ENCODE measurements around the gene SHH. TPM values are rescaled to one million over a fixed set of nuclear protein-coding genes. Genes with fewer than 3 reads are reported as not detected.

Gene SHH
- polyA plus RNA-seq, 3 donors, result not detected

- no peaks in the 10 kb centered on the region for H3K36me3 ChIP-seq (replicated peaks in 1 of 2; ENCODE audit: control insufficient read depth in 1 of 2, insufficient read depth in 2 of 2, low read length in 2 of 2)
- H3K9ac ChIP-seq (ENCODE audit: insufficient read depth, low read length, poor library complexity, severe bottlenecking), result no peak overlapping the region
- WGBS (ENCODE audit: insufficient coverage), result 90% methylated on average over 11 of the region's 11 CpGs
- H3K36me3 Mint-ChIP-seq, result peaks cover 0 to under 1% of the 10 kb centered on the region in 2 donors
- no peaks in the 10 kb centered on the region for H4K20me1 ChIP-seq (ENCODE audit: insufficient read depth, low read length)
- no peaks in the 10 kb centered on the region for H3K9me3 ChIP-seq (replicated peaks in 1 of 2; ENCODE audit: control insufficient read depth in 1 of 2, insufficient read depth in 1 of 2, low read length in 2 of 2)
- no peak overlapping the region for H3K4me3 ChIP-seq (replicated peaks in 1 of 3; ENCODE audit: low read depth in 2 of 3, low read length in 3 of 3)
- peaks cover 0 to 14% of the 10 kb centered on the region in 2 donors for H3K27me3 ChIP-seq (ENCODE audit: control insufficient read depth in 2 of 2, insufficient read depth in 2 of 2, low read length in 2 of 2)
- peaks cover under 1 to 3% of the 10 kb centered on the region in 2 donors for H3K4me1 ChIP-seq (ENCODE audit: control insufficient read depth in 1 of 2, insufficient read depth in 2 of 2, low read length in 2 of 2)
- TF ChIP-seq CTCF (IDR thresholded peaks at IDR 0.05), result no peak
- H3K27me3 Mint-ChIP-seq (ENCODE audit: low read depth in 3 of 3), result peaks cover 7 to 42% (median 16%) of the 10 kb centered on the region in 3 donors
- H3K4me3 Mint-ChIP-seq, result no peak overlapping the region
- intact Hi-C loops (cut with micrococcal nuclease), result loop anchor here (10.0 kb wide), 4 partner anchors 682 to 1462 kb away; no protein-coding TSS in a partner anchor
- no peak overlapping the region for H2AFZ ChIP-seq (ENCODE audit: insufficient read depth, low read depth, low read length, poor library complexity, severe bottlenecking)
- no peaks in the 10 kb centered on the region for H3K79me2 ChIP-seq (ENCODE audit: insufficient read depth, low read length)
- H3K9me3 Mint-ChIP-seq, result peaks cover 0 to 7% (median 0%) of the 10 kb centered on the region in 7 donors
- no peak overlapping the region for H3K4me2 ChIP-seq (replicated peaks; ENCODE audit: extremely low read depth, low read length, poor library complexity, severe bottlenecking)
- H3K27ac Mint-ChIP-seq, result no peak overlapping the region
- no peak overlapping the region for H3K27ac ChIP-seq (ENCODE audit: low read depth in 1 of 2, low read length in 2 of 2)
- no peaks in the 10 kb centered on the region for H3K4me1 Mint-ChIP-seq
- DNase-seq, result no peak
Measured at GRCh38 chr7:155792999-155793560, 19.2 kb downstream of the SHH start.

- Mint-ChIP-seq H3K27ac (no peak overlapping the region), H3K9me3 (peaks cover 0 to 7% (median 0%) of the 10 kb centered on the region in 7 donors), H3K4me3 (no peak overlapping the region), H3K4me1 (peaks cover 4% of the 10 kb centered on the region), H3K36me3 (peaks cover 4 to 6% of the 10 kb centered on the region in 2 donors), H3K27me3 (ENCODE audit: low read depth in 3 of 3) (peaks cover 13 to 46% (median 21%) of the 10 kb centered on the region in 3 donors)
- Histone ChIP-seq H3K4me1 (ENCODE audit: control insufficient read depth in 1 of 2, insufficient read depth in 2 of 2, low read length in 2 of 2) (peaks cover 3 to 6% of the 10 kb centered on the region in 2 donors), H4K20me1 (ENCODE audit: insufficient read depth, low read length) (no peaks in the 10 kb centered on the region), H3K9me3 (replicated peaks in 1 of 2; ENCODE audit: control insufficient read depth in 1 of 2, insufficient read depth in 1 of 2, low read length in 2 of 2) (no peaks in the 10 kb centered on the region), H3K4me2 (replicated peaks; ENCODE audit: extremely low read depth, low read length, poor library complexity, severe bottlenecking) (no peak overlapping the region), H3K36me3 (replicated peaks in 1 of 2; ENCODE audit: control insufficient read depth in 1 of 2, insufficient read depth in 2 of 2, low read length in 2 of 2) (no peaks in the 10 kb centered on the region), H3K9ac (ENCODE audit: insufficient read depth, low read length, poor library complexity, severe bottlenecking) (no peak overlapping the region), H3K4me3 (replicated peaks in 1 of 3; ENCODE audit: low read depth in 2 of 3, low read length in 3 of 3) (no peak overlapping the region), H3K27ac (ENCODE audit: low read depth in 1 of 2, low read length in 2 of 2) (no peak overlapping the region), H2AFZ (ENCODE audit: insufficient read depth, low read depth, low read length, poor library complexity, severe bottlenecking) (no peak overlapping the region), H3K27me3 (ENCODE audit: control insufficient read depth in 2 of 2, insufficient read depth in 2 of 2, low read length in 2 of 2) (peaks cover 0 to 17% of the 10 kb centered on the region in 2 donors), H3K79me2 (ENCODE audit: insufficient read depth, low read length) (no peaks in the 10 kb centered on the region)
- no peak for TF ChIP-seq CTCF (IDR thresholded peaks at IDR 0.05)
- 91% methylated on average over 5 of the region's 14 CpGs for WGBS (ENCODE audit: insufficient coverage)
- no peak for DNase-seq
- intact Hi-C loops (cut with micrococcal nuclease), result loop anchor here (10.0 kb wide), 4 partner anchors 682 to 1462 kb away; no protein-coding TSS in a partner anchor
Measured at GRCh38 chr7:155792315-155792960, 19.8 kb downstream of the SHH start.
